Karpas-422 (cell line): ENCODE data around the gene CELA1. TPM values are rescaled to one million over a fixed set of nuclear protein-coding genes. Genes with fewer than 3 reads are reported as not detected.
"Not testable (repeated sequence)": the region's sequence is repeated elsewhere in the genome, so short reads cannot be mapped to it uniquely, and the experiment has no call there.

Experiments
- DNase-seq: peaks from one replicate; pipeline ENCODE4 v3.0.0-alpha.2; 2015
- H2AFZ ChIP-seq: fragments of 200-600 bp; sonication (generic); 2 replicates; pipeline ENCODE4 v1.6.1; 2014; ENCODE audit warnings: antibody characterized with exemption, low read length, mixed read lengths
- H3K27ac ChIP-seq: fragments of 200-600 bp; sonication (generic); 2 replicates; pipeline ENCODE4 v1.5.1; 2014; ENCODE audit warnings: mild to moderate bottlenecking, low read length, moderate library complexity
- H3K27me3 ChIP-seq: fragments of 200-600 bp; sonication (generic); 2 replicates; pipeline ENCODE4 v1.6.1; 2014; ENCODE audit warnings: low read length, mixed read lengths
- H3K36me3 ChIP-seq: fragments of 200-600 bp; sonication (generic); 2 replicates; pipeline ENCODE4 v1.6.1; 2014; ENCODE audit warnings: low read length, mixed read lengths; ENCODE audit not compliant: insufficient read depth
- H3K4me1 ChIP-seq: fragments of 200-600 bp; sonication (generic); 2 replicates; pipeline ENCODE4 v1.6.1; 2014; ENCODE audit warnings: mild to moderate bottlenecking, low read length, mixed read lengths
- H3K4me2 ChIP-seq: fragments of 200-600 bp; sonication (generic); 2 replicates; pipeline ENCODE4 v1.6.1; 2014; ENCODE audit warnings: low read length, low read depth, mild to moderate bottlenecking; ENCODE audit not compliant: poor library complexity, severe bottlenecking
- H3K4me3 ChIP-seq: fragments of 200-600 bp; sonication (generic); 2 replicates; pipeline ENCODE4 v1.5.1; 2014; ENCODE audit warnings: mild to moderate bottlenecking, antibody characterized with exemption, low read length, mixed read lengths
- H3K79me2 ChIP-seq: fragments of 200-600 bp; sonication (generic); 2 replicates; pipeline ENCODE4 v1.6.1; 2014; ENCODE audit warnings: mild to moderate bottlenecking, low read length, mixed read lengths
- H3K9ac ChIP-seq: fragments of 200-600 bp; sonication (generic); 2 replicates; pipeline ENCODE4 v1.6.0; 2014; ENCODE audit warnings: low read length
- H3K9me2 ChIP-seq: fragments of 200-600 bp; sonication (generic), shearing (Covaris generic); replicated peaks from 2 replicates; pipeline ENCODE4 v1.6.0; 2014; ENCODE audit warnings: mild to moderate bottlenecking, low read length, moderate library complexity; ENCODE audit not compliant: insufficient read depth
- H3K9me3 ChIP-seq: fragments of 300-700, 200-600 bp; sonication (generic); 2 replicates; pipeline ENCODE4 v1.6.1; 2014; ENCODE audit warnings: low read length, mixed read lengths
- H4K20me1 ChIP-seq: fragments of 200-600 bp; sonication (generic); 2 replicates; pipeline ENCODE4 v1.6.1; 2014; ENCODE audit warnings: mild to moderate bottlenecking, antibody characterized with exemption, low read length, low read depth; ENCODE audit not compliant: insufficient read depth
- total RNA-seq: library from RNA; depleted of rRNA; stranded (reverse); fragments of >200 nt; shearing (Covaris generic); gene quantifications from 2 replicates; pipeline ENCODE4 v1.2.3, GENCODE V29; 2014; ENCODE audit warnings: low replicate concordance

CELA1 gene
- total RNA-seq, 1 experiment from 2014 or later = not detected

DNA sequence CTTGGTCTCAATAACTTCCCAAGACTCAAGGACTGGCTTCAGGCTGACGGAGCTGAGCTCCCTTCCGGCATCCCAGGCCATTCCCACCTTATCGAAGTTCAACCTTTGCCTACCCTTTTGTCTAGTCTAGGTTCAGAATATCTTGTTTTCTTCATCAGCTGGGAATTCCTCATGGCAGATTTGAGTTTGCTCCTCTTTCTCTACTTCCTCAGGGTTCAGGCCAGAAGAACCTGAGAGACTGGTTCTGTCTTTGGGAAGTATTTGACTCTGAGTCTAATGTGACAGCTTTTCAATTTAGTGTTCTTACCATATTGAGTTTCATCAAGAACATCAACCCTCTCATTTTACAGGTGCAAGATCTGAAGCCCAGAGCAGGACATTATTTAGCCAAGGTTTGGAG lies 24.6 kb downstream of the CELA1 start:
- H3K79me2 ChIP-seq = no peaks in the 10 kb centered on the region
- H3K27ac ChIP-seq = no peak overlapping the region

DNA sequence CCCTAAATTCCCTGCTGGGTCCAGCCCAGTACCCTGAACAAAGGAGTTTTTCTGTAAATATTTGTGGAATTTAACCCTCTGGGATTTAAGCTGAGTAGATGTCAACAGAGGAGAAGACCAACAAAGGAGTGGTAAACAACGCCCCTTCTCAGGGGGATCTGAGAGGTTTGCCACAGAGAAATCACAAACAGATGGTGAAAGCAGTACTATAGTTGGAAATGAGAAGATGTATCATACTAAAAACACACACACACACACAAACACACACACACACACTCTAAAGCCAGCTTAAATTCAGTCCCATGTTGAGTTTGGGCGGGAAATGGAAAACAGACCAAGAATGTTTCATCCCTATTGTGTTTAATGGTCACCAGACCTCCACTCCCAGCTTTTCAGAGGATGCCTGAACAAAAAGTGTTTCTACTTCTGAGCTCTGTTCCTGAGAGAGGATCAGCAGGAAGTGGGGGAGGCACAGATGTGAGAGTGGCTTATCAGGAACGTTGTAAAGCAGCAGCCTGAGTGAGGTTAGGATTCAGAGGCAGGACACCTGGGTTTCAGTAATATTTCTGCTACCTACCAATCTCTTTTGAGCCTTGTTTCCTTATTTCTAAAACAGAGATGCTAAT lies 25.7 kb downstream of the CELA1 start:
- Histone ChIP-seq H3K79me2 (no peaks in the 10 kb centered on the region), H3K4me3 (no peak overlapping the region), H3K27ac (no peak overlapping the region), H3K4me1 (peaks cover 22% of the 10 kb centered on the region), H3K36me3 (no peaks in the 10 kb centered on the region), H4K20me1 (no peaks in the 10 kb centered on the region), H3K9me3 (no peaks in the 10 kb centered on the region), H3K9me2 (no peaks in the 10 kb centered on the region), H3K4me2 (no peak overlapping the region), H2AFZ (no peak overlapping the region), H3K9ac (no peak overlapping the region), H3K27me3 (no peaks in the 10 kb centered on the region)
- no peak for DNase-seq

More for the DNA sequence above, 24.6 kb downstream of the CELA1 start:
- H4K20me1 ChIP-seq = no peaks in the 10 kb centered on the region
- H3K4me1 ChIP-seq = peaks cover 31% of the 10 kb centered on the region
- DNase-seq = no peak
- H3K4me2 ChIP-seq = no peak overlapping the region
- no peaks in the 10 kb centered on the region for H3K9me3 ChIP-seq
- H3K4me3 ChIP-seq = no peak overlapping the region
- no peaks in the 10 kb centered on the region for H3K9me2 ChIP-seq
- no peak overlapping the region for H3K9ac ChIP-seq
- no peaks in the 10 kb centered on the region for H3K27me3 ChIP-seq
- H2AFZ ChIP-seq = no peak overlapping the region
- H3K36me3 ChIP-seq = no peaks in the 10 kb centered on the region

DNA sequence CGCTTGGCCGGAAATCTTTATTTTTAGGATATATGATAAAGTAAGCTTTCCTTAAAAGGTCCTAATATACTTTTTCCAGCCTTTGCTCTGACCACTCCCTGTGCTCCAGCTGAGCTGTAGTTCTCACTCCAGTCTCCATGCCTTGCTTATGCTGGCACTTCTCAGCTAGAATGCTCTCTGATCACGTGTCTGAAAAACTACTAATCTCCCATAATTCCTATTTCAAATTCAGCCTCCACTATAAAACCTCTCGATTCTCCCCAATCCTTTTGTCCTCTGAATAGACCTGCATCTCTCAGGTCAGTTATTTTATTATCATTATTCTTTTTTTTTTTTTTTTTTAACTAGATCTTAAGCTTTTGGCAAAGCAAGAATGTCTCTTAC lies 26.2 kb downstream of the CELA1 start:
- peaks cover 22% of the 10 kb centered on the region for H3K4me1 ChIP-seq
- no peak overlapping the region for H3K9ac ChIP-seq
- no peaks in the 10 kb centered on the region for H3K79me2 ChIP-seq
- no peaks in the 10 kb centered on the region for H3K9me3 ChIP-seq
- no peak overlapping the region for H2AFZ ChIP-seq
- DNase-seq = no peak
- no peak overlapping the region for H3K27ac ChIP-seq
- no peak overlapping the region for H3K4me2 ChIP-seq
- no peaks in the 10 kb centered on the region for H4K20me1 ChIP-seq
- no peak overlapping the region for H3K4me3 ChIP-seq
- no peaks in the 10 kb centered on the region for H3K9me2 ChIP-seq
- no peaks in the 10 kb centered on the region for H3K36me3 ChIP-seq
- H3K27me3 ChIP-seq = no peaks in the 10 kb centered on the region

DNA sequence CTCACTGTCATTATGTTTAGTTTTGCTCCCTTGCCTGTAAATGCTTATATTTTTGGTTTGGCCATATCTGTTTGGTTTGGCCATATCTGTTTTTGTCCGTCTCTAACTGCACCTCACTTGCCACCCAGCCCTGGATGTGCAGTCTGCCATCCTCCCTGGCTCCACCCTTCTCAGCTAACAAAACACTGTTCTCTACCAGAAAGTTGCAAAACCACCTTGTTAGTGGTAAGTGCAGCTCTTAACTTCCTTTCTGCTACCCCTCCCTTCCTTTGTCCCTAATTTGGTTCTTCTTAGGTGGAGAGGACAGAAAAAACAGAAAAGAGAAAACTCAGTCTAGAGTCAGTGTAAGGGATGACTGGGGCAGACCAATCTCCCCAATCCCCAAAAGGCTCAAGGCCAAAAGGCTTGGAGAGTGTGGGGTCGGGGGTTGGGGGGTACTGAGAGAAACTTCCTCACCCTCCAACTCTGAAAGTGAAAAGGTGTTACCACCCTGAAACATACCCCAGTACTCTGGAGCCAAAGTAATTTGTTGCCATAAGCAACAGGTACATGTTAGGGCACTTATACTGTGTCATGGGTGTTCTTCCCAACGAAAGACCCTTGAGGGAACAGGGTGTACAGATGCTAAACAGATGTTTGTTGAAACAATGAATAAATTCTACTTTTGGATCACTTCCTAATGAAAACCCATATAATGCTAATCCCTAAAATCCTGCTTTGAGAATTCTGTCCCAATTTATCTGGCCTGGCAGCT lies 27.5 kb downstream of the CELA1 start:
- peak overlapping the region; percentile 21; the same call in 1 of the 2 replicates for H2AFZ ChIP-seq
- H3K9ac ChIP-seq = no peak overlapping the region
- H3K4me2 ChIP-seq = no peak overlapping the region
- H3K4me1 ChIP-seq = peaks cover 19% of the 10 kb centered on the region
- no peaks in the 10 kb centered on the region for H4K20me1 ChIP-seq
- no peak overlapping the region for H3K27ac ChIP-seq
- no peak overlapping the region for H3K4me3 ChIP-seq
- H3K27me3 ChIP-seq = no peaks in the 10 kb centered on the region
- no peak for DNase-seq
- no peaks in the 10 kb centered on the region for H3K9me3 ChIP-seq
- H3K36me3 ChIP-seq = no peaks in the 10 kb centered on the region
- no peaks in the 10 kb centered on the region for H3K9me2 ChIP-seq
- no peaks in the 10 kb centered on the region for H3K79me2 ChIP-seq

DNA sequence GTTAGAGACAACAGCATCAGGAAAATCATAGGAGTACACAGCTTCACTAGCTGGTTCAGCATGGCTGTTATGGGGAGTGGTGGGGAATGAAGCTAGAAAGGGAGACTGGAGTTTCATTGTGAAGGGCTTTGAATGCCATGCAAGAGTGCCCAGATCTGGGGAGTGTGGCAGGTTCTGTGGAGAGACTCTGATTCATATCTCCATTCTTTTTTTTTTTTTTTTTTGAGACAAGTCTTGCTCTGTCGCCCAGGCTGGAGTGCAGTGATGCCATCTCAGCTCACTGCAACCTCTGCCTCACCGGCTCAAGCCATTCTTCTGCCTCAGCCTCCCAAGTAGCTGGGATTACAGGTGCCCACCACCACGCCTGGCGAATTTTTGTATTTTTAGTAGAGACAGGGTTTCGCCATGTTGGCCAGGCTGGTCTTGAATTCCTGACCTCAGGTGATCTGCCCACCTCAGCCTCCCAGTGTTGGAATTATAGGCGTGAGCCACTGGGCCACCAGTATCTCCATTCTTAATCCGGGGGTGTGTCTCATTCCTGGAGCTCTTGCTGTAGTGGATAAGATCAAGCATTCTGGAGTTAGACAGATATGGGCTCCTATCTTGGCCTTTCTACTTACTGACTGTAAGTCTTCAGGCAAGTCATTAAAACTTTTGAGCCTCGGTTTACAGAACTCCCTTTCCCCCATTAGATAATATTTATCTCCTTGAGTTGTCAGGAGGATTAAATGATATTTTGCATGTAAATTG lies 28.2 kb downstream of the CELA1 start:
- not testable (repeated sequence) for H3K4me2 ChIP-seq, H4K20me1 ChIP-seq, H3K79me2 ChIP-seq, H3K27ac ChIP-seq, H3K9me2 ChIP-seq, H2AFZ ChIP-seq, DNase-seq, H3K36me3 ChIP-seq, H3K9ac ChIP-seq, H3K9me3 ChIP-seq, H3K27me3 ChIP-seq, H3K4me3 ChIP-seq
- peaks cover 11% of the 10 kb centered on the region for H3K4me1 ChIP-seq

DNA sequence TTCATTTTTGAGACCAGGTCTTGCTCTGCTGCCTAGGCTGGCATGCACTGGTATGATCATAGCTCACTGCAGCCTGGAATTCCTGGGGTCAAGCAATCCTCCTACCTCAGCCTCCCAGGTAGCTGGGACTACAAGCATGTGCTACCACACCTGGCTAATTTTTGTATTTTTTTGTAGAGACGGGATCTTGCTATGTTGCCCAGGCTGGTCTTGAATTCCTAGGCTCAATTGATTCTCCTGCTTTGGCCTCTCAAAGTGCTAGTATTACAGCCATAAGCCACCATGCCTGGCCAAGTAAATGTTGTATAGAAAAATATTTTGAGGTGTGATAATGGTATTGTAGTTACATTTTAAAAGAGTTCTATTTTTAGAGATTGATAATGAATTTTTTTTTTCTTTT lies 35.1 kb downstream of the CELA1 start:
- Histone ChIP-seq H3K79me2 (no peaks in the 10 kb centered on the region), H4K20me1 (no peaks in the 10 kb centered on the region), H3K27me3 (no peaks in the 10 kb centered on the region), H3K4me3 (no peak overlapping the region), H3K4me1 (no peaks in the 10 kb centered on the region), H2AFZ (no peak overlapping the region), H3K9me3 (no peaks in the 10 kb centered on the region), H3K4me2 (no peak overlapping the region), H3K9me2 (no peaks in the 10 kb centered on the region), H3K27ac (no peak overlapping the region), H3K9ac (no peak overlapping the region), H3K36me3 (no peaks in the 10 kb centered on the region)
- DNase-seq = no peak

DNA sequence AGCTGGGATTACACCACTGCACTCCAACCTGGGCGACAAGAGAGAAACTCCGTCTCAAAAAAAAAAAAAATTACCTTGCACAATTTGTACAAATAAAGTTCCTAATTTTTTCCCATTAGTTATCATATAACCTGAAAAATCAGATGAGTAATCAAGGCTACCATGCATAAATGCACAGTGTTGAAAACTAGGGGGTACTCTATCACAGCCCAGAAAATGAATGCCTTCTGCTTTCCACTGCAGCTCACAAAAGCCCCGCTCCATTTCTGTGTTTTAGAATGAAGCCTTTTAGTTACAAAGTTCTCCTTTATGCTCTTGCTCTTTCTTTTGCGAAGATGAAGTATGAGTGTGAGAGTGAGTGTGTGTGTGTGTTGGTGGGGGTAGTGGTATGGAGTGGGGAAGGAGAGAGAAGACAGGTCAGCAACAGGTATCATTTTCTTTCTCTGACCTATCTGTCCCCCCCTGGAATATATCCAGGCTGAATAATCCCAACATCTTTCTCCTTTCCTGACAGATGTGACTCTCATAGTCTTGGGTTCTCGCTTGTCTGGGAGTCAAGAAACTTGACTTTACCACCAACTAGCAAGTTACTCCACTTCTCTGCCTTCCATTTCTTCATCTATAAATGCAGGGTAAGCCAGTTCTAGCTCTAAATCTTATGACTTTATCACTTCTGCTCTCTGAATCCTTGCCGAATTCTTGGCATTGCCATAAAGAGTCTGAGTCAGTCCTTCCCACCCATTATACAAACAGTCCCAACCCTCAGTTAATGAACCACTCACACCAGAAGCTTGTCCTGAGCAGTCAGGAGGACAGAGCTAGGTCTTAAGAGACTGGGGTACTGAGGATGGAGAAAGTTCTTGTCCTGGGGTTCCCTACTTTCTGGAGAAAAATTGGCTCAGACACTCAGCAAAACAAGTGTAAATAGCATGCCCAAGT lies 38.6 kb downstream of the CELA1 start:
- Histone ChIP-seq H3K36me3 (no peaks in the 10 kb centered on the region), H3K4me1 (no peaks in the 10 kb centered on the region), H3K9me2 (no peaks in the 10 kb centered on the region), H3K9ac (no peak overlapping the region), H3K4me2 (no peak overlapping the region), H3K27me3 (no peaks in the 10 kb centered on the region), H3K79me2 (no peaks in the 10 kb centered on the region), H3K27ac (no peak overlapping the region), H4K20me1 (no peaks in the 10 kb centered on the region), H3K9me3 (no peaks in the 10 kb centered on the region), H2AFZ (no peak overlapping the region), H3K4me3 (no peak overlapping the region)
- DNase-seq = no peak
